H7 (cell line): Measurements from ENCODE around the gene HK2. TPM values are rescaled to one million over a fixed set of nuclear protein-coding genes. Genes with fewer than 3 reads are reported as not detected.
A peak's percentile ranks its signal among the peaks of the same experiment; 100 is the strongest.

ENCODE experiments used
- DNase-seq: peaks from one replicate; pipeline ENCODE4 v3.0.0; 2012
- H3K27me3 ChIP-seq: 2 replicates; pipeline ENCODE4 v1.6.0; 2011; ENCODE audit warnings: mild to moderate bottlenecking, low read length; ENCODE audit not compliant: control insufficient read depth, insufficient read depth
- H3K36me3 ChIP-seq: replicated peaks from 2 replicates; pipeline ENCODE4 v1.5.1; 2011; ENCODE audit warnings: low read length; ENCODE audit not compliant: control insufficient read depth, insufficient read depth
- H3K4me3 ChIP-seq: 2 replicates; pipeline ENCODE4 v1.5.1; 2011; ENCODE audit warnings: low read depth, mild to moderate bottlenecking, control low read depth, low read length, moderate library complexity; ENCODE audit not compliant: insufficient read depth
- total RNA-seq: library from RNA; depleted of rRNA; stranded (reverse); fragments of >200 nt; shearing (Covaris generic); gene quantifications from 2 replicates; pipeline ENCODE4 v1.2.3, GENCODE V29; 2014

Gene HK2
- total RNA-seq, 1 experiment from 2014 or later = 10.7 TPM

DNA sequence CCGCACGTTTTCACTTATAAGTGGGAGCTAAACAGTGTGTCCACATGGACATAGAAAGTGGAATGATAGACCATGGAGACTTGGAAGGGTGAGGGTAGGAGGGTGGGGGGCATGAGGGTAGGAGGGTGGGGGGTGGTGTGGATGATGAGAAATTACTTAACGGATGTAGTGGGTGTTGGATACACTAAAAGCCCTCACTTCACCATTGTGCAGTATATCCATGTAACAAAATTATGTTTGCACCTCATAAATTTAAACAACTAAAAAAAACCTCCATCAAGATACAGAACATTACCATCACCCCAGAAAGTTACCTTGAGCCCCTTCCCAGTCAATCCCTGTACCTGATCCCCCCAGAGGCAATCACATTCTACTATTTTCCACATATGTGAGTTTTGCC is 26.2 kb downstream of the HK2 start:
- no peak for DNase-seq
- no peaks in the 10 kb centered on the region for H3K27me3 ChIP-seq
- no peak overlapping the region for H3K4me3 ChIP-seq
- peaks cover 4% of the 10 kb centered on the region; the same call in 1 of the 2 replicates for H3K36me3 ChIP-seq

GRCh38 chr2:74860521-74860920 is 26.6 kb downstream of the HK2 start:
- no peak overlapping the region for H3K4me3 ChIP-seq
- DNase-seq = no peak
- no peaks in the 10 kb centered on the region for H3K27me3 ChIP-seq
- H3K36me3 ChIP-seq = peaks cover 3% of the 10 kb centered on the region; the same call in 1 of the 2 replicates

GRCh38 chr2:74861531-74861930 is 27.6 kb downstream of the HK2 start:
- Histone ChIP-seq H3K36me3 (no peaks in the 10 kb centered on the region), H3K4me3 (no peak overlapping the region), H3K27me3 (no peaks in the 10 kb centered on the region)
- DNase-seq = no peak

- no peaks in the 10 kb centered on the region for H3K27me3 ChIP-seq
- H3K4me3 ChIP-seq = no peak overlapping the region
- DNase-seq = no peak
- H3K36me3 ChIP-seq = no peaks in the 10 kb centered on the region
Observed at GRCh38 chr2:74862020-74862964, 28.4 kb downstream of the HK2 start.

DNA sequence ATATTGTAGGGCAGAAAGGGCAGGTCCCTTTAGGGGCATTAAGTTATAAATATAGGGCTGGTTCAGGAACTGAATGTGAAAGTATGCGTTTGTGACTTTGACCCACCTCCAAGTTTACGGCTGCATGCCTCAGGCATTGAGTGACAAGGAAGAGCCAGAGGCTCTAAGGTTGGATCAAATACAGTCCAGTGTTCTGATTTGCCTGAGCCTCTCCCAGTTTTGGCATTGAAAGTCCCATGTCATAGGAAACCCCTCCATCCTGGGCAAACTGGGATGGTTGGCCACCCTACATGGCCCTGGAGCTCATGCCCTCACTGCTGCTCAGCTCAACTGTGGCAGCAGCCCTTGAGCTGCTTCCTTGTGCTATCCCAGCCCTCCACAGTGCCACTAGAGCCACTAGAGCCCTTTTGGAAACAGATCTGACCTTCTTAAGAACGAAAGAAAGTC is 29.9 kb downstream of the HK2 start:
- no peaks in the 10 kb centered on the region for H3K27me3 ChIP-seq

DNA sequence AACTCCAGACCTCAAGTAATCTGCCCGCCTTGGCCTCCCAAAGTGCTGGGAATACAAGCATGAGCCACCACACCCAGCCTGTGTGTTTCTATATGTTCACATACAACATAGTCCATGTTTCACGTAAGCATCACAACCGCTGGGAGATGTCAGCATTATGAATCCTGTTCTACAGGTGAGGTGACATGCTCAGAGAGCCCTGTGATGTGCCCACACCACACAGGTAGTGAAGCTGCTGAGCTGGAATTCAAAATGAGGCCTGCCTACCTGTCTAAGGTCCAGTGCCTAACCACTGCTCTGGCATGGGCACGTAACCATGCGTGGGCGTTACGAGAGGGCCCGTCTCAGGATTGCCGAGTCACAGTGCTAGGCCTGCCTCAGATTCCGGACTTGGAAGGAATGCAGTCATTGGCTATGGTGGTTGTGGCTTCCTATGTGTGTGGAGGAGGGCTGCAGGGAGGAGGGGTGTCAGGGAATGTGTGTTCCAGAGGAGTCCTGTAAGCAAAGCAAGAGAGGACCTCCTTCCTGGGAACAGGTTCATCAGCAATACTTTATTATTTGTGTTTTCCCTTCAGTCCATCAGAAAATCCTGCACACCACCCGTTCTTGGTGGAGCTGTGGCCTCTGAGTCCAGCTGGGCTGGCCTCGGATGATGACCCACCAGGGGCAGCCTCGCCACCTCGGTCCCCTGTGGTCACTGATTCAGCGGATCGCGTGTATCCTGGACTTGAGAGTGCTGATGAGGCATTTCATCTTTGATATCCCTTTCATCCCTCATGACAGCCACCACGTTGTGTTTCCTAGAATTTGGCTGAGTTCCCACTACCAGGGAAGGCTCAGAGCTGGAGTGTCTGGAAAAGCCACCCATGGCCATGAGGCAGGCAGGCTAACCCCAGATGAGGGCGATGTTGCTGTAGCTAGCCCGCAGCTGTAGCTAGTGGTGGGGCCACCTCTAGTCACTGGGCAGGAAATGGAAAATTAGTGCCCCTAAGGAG is 31.1 kb downstream of the HK2 start:
- Histone ChIP-seq H3K4me3 (no peak overlapping the region), H3K27me3 (no peaks in the 10 kb centered on the region), H3K36me3 (peaks cover 2% of the 10 kb centered on the region)
- peak; percentile 56 for DNase-seq

More for the DNA sequence above, 29.9 kb downstream of the HK2 start:
- Histone ChIP-seq H3K36me3 (peaks cover 2% of the 10 kb centered on the region), H3K4me3 (no peak overlapping the region)
- DNase-seq = no peak

- H3K4me3 ChIP-seq = no peak overlapping the region
- H3K27me3 ChIP-seq = no peaks in the 10 kb centered on the region
- peaks cover 2% of the 10 kb centered on the region for H3K36me3 ChIP-seq
- no peak for DNase-seq
Observed at GRCh38 chr2:74865770-74866674, 32.1 kb downstream of the HK2 start.

DNA sequence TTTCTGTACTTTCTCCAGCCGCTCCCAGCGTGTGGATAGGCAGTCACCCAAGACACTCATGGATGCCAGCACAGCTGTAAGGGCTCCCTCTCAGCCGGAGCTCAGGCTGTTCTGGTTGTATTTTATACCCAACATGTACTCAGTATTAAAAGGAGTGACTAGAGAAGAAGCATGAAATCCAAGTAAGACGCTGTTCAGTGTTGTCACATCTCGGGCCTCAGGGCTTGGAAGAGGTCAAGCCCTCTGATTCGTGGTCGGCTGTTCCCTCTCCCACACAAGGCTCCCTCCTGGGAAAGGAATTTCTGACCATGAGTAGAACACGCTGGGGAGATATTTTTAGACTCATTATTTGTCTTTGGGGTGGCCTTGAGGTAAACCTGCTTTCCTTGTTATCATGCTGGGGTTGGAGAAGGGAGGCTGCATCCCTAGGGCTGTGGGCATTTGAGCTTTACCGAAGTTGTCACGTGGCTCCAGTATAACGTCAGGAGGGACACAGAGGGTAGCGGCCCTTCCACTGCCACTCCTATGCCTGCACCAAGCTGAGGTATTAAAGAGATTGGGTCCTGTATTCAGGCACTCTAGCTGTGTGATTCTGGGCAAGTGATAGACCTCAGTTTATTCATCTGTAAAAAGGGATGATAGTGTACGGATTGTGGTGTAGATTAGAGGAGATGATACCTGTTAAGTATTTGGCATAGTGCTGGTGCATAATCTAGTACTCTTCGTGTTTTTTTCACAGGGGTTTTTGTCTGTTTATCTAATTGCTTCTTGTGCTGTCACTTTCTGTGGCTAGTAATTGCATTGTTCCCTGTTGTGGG is 34.1 kb downstream of the HK2 start:
- Histone ChIP-seq H3K36me3 (peaks cover 2% of the 10 kb centered on the region), H3K4me3 (no peak overlapping the region), H3K27me3 (no peaks in the 10 kb centered on the region)
- DNase-seq = no peak

DNA sequence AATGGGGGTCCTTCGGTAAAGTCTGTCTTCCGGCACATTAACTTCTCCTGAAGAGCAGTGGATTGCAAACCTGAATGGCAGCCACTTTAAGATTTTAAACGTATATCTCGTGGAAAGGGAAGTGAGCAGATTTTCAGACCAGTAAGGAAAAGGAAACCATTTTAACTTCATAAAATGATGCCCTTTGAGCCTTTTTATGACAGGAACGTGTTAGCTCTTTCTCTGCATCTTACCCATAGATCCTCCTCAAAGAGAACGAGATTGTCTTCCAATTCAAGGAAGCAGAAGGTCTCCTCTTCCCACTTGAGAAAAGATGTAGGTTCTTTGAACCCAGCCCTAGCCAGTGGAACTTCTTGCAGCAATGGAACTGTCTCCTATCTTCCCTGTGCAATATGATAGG is 35.6 kb downstream of the HK2 start:
- no peak overlapping the region for H3K4me3 ChIP-seq
- peaks cover 2% of the 10 kb centered on the region for H3K36me3 ChIP-seq
- no peaks in the 10 kb centered on the region for H3K27me3 ChIP-seq
- no peak for DNase-seq

DNA sequence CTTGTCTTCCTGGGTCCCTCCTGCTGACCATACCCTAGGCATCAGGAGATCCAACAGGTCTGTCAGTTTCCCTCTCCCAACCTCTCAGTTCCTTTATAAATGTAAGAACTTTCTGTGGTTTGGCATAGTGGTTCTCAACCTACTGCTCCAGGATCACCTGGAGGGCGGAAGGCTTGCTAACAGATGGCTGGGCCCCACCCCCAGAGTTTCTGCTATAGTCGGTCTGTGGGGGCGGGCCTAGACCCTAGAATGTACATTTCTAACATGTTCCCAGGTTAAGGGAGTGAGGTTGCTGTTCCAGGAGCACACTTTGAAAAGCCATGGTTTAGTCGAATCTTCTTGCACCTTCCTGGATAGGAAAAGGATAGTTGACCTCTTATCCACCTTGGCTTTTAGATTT is 37.0 kb downstream of the HK2 start:
- no peak for DNase-seq
- Histone ChIP-seq H3K4me3 (no peak overlapping the region), H3K27me3 (no peaks in the 10 kb centered on the region), H3K36me3 (peaks cover 2% of the 10 kb centered on the region)

DNA sequence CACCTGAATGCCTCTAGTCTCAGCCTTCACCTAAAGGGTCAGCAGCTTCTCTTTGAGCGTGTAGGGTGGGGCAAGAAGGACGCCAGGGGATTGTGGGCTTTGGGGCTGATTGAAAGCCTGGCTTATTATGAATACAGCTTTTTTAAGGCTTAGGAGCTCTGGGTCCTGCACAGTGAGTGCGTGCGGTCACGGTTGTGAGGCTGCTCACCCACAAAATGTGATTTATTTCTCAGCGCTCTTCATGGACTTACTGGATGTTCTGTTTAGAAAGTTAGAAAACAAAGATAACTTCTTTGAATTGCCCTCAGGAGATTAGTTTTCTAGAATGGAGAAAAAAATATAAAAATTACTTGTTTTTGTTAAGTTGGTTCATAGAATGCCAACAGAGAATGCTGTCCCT is 37.5 kb downstream of the HK2 start:
- DNase-seq = no peak
- Histone ChIP-seq H3K4me3 (no peak overlapping the region), H3K27me3 (no peaks in the 10 kb centered on the region), H3K36me3 (peaks cover 2% of the 10 kb centered on the region)

DNA sequence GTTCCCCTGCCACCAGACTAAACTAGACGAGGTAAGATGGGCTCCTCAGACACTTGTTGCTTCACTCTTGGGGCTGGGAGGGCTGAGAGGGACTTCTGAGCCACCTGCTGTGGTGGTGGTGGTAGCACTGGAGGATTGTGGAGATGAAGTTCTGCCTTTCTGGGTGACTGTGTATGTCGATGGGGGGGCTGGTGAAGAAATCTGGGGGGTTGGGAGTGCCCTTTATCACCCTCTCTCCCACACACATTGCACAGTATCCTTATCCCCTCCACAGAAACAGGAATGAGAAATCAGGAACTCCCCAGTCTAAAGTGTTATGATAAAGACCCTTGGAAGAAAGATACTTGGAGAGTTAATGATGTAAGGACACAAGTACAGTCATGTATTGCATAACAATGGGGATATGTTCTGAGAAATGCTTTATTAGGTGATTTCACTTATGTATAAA is 38.5 kb downstream of the HK2 start:
- DNase-seq = no peak
- H3K27me3 ChIP-seq = no peaks in the 10 kb centered on the region
- peaks cover 8% of the 10 kb centered on the region for H3K36me3 ChIP-seq
- no peak overlapping the region for H3K4me3 ChIP-seq

GRCh38 chr2:74873012-74873665 is 39.2 kb downstream of the HK2 start:
- Histone ChIP-seq H3K27me3 (no peaks in the 10 kb centered on the region), H3K4me3 (no peak overlapping the region), H3K36me3 (peaks cover 12% of the 10 kb centered on the region)
- DNase-seq = no peak
